CD8-positive, alpha-beta memory T cell (primary cell): ENCODE measurements around the gene RAD23B. TPM values are rescaled to one million over a fixed set of nuclear protein-coding genes. Genes with fewer than 3 reads are reported as not detected.

ENCODE experiments used
- CTCF ChIA-PET: fragments of 350-600 bp; sonication (Branson Sonifier 250); formaldehyde crosslinking; loops from one replicate; lab custom pipeline; 2021; ENCODE audit warnings: antibody characterized with exemption; lab: Charles Lee
- POLR2A ChIA-PET: fragments of 350-600 bp; sonication (Branson Sonifier 250); formaldehyde crosslinking; loops from one replicate; lab custom pipeline; 2021; ENCODE audit warnings: antibody characterized with exemption; lab: Charles Lee
- DNase-seq, 5 donors: peaks; one replicate each; pipeline versions ENCODE4 v3.0.0 to v3.0.0-alpha.2; 2020 to 2022; ENCODE audit warnings: mixed read lengths in 1 of 5
- H3K27ac ChIP-seq: one replicate; pipeline ENCODE4 v1.7.0; 2013; ENCODE audit warnings: low read depth, mild to moderate bottlenecking, low read length, moderate library complexity
- H3K27me3 ChIP-seq: 2 replicates; pipeline ENCODE4 v1.7.0; 2013; ENCODE audit warnings: low read length, mild to moderate bottlenecking; ENCODE audit not compliant: insufficient read depth, poor library complexity, severe bottlenecking
- H3K36me3 ChIP-seq: 2 replicates; pipeline ENCODE4 v1.7.0; 2013; ENCODE audit warnings: mild to moderate bottlenecking, low read length, moderate library complexity; ENCODE audit not compliant: insufficient read depth
- H3K4me1 ChIP-seq: 2 replicates; pipeline ENCODE4 v1.7.0; 2013; ENCODE audit warnings: mild to moderate bottlenecking, low read length, moderate library complexity; ENCODE audit not compliant: insufficient read depth
- H3K4me3 ChIP-seq: 2 replicates; pipeline ENCODE4 v1.7.0; 2013; ENCODE audit warnings: mild to moderate bottlenecking, low read length
- H3K9me3 ChIP-seq: 2 replicates; pipeline ENCODE4 v1.7.0; 2013; ENCODE audit warnings: mild to moderate bottlenecking, low read length
- H3K27ac Mint-ChIP-seq, 8 donors: one replicate each; pipeline ENCODE4 v1.8.0; 2020 to 2021; ENCODE audit warnings: mixed read lengths in 8 of 8, mild to moderate bottlenecking in 6 of 8, inconsistent platforms in 3 of 8, moderate library complexity in 3 of 8
- H3K27me3 Mint-ChIP-seq, 2 donors: one replicate each; pipeline ENCODE4 v1.8.0; 2020 to 2021; ENCODE audit warnings: mixed read lengths in 2 of 2, mild to moderate bottlenecking in 1 of 2, moderate library complexity in 1 of 2
- H3K36me3 Mint-ChIP-seq, 3 donors: one replicate each; pipeline ENCODE4 v1.8.0; 2020 to 2021; ENCODE audit warnings: mixed read lengths in 3 of 3, inconsistent platforms in 1 of 3, mild to moderate bottlenecking in 1 of 3
- H3K4me1 Mint-ChIP-seq, 3 donors: one replicate each; pipeline ENCODE4 v1.8.0; 2020 to 2021; ENCODE audit warnings: mixed read lengths in 3 of 3, inconsistent platforms in 1 of 3, mild to moderate bottlenecking in 1 of 3
- H3K4me3 Mint-ChIP-seq, 7 donors: one replicate each; pipeline ENCODE4 v1.8.0; 2020 to 2021; ENCODE audit warnings: mixed read lengths in 7 of 7, mild to moderate bottlenecking in 6 of 7, moderate library complexity in 4 of 7, inconsistent platforms in 2 of 7
- H3K9me3 Mint-ChIP-seq, 5 donors: one replicate each; pipeline ENCODE4 v1.8.0; 2020 to 2022; ENCODE audit warnings: mixed read lengths in 5 of 5, mild to moderate bottlenecking in 3 of 5, moderate library complexity in 2 of 5, inconsistent platforms in 1 of 5
- polyA plus RNA-seq: library from polyadenylated mRNA; unstranded; fragments of 300-500 nt; fragmentation: Illumina TruSeq; gene quantifications from one replicate; pipeline ENCODE4 v1.2.3, GENCODE V29; 2021
- total RNA-seq, 2 experiments: library from RNA; stranded (reverse); gene quantifications; one replicate each; pipeline ENCODE4 v1.2.3, GENCODE V29; 2021

RAD23B gene
- total and polyA plus RNA-seq, 3 experiments from 2014 or later: 12.1 to 150 (median 146) TPM

GRCh38 chr9:107314763-107315162 lies 31.7 kb downstream of the RAD23B start:
- Histone ChIP-seq H3K27ac (no peak overlapping the region), H3K4me3 (no peak overlapping the region), H3K27me3 (no peaks in the 10 kb centered on the region), H3K9me3 (no peaks in the 10 kb centered on the region), H3K36me3 (peaks cover 12% of the 10 kb centered on the region), H3K4me1 (peaks cover 11% of the 10 kb centered on the region)
- Mint-ChIP-seq H3K36me3 (peaks cover 3 to 79% (median 29%) of the 10 kb centered on the region in 3 donors), H3K27me3 (no peaks in the 10 kb centered on the region), H3K27ac (peak overlapping the region in 6 of 8 donors; percentile 21 to 78 (median 35)), H3K4me3 (no peak overlapping the region), H3K4me1 (peaks cover 60 to 88% (median 86%) of the 10 kb centered on the region in 3 donors), H3K9me3 (no peaks in the 10 kb centered on the region)
- ChIA-PET POLR2A (no interaction called here), CTCF (no interaction called here)
- no peak for DNase-seq

DNA sequence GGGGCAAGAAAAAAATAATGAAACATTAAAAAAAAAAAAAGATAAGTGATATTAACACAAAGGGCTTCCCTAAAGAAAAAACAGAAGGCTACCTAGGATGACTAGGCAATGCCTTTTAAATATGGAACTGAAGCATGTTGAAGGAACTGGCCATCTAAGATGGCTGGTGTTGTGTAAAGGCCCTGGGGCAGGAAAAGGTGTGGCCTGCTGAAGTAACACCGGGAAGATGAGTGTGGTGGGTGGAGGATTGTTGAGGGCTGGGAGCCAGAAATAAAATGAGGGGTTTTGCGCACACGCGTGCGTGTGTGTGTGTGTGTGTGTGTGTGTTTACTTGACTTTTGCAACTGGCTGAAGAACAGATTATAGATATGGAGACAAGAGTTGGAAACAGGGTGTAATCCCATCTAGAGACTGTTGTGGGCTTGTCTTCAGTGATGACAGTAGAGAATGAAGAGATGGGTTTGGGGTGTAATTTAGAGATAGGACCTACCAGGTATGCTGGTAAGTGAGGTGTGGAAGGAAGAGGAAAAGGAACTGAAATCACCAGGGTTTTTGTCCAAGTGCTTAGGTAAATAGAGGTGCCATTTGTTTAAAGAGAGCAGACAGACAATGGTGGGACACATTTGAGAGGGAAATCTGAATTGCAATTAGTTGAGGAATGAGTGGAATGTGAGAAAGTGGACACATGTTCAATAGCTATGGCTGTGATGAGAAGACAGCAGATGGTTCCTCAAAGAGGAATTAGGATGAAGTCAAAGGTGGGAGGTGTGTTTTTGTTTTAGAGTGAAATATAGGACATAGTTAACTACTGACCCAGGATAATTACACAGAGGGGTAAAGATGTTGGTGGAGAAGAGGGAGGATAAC lies 33.9 kb downstream of the RAD23B start:
- H3K4me3 ChIP-seq: no peak overlapping the region
- Mint-ChIP-seq H3K9me3 (no peaks in the 10 kb centered on the region), H3K27ac (peak overlapping the region in 7 of 8 donors; percentile 6 to 91 (median 52)), H3K4me1 (peaks cover 50 to 83% (median 81%) of the 10 kb centered on the region in 3 donors), H3K27me3 (no peaks in the 10 kb centered on the region), H3K36me3 (peaks cover under 1 to 79% (median 28%) of the 10 kb centered on the region in 3 donors), H3K4me3 (peak overlapping the region in 3 of 7 donors; percentile 1 to 37 (median 18))
- peaks cover 7% of the 10 kb centered on the region for H3K36me3 ChIP-seq
- ChIA-PET POLR2A (no interaction called here), CTCF (interaction anchor here (0.8 to 1.2 kb wide), 2 partner anchors 8 to 24 kb away, joined by 3 read pairs; no protein-coding TSS in a partner anchor)
- no peak overlapping the region for H3K27ac ChIP-seq
- H3K27me3 ChIP-seq: no peaks in the 10 kb centered on the region
- DNase-seq: no peak
- peaks cover 11% of the 10 kb centered on the region for H3K4me1 ChIP-seq
- H3K9me3 ChIP-seq: no peaks in the 10 kb centered on the region

GRCh38 chr9:107322643-107323042 lies 39.6 kb downstream of the RAD23B start:
- ChIA-PET CTCF (interaction anchor here (0.9 to 1.4 kb wide), 2 partner anchors 10 to 19 kb away, joined by 3 to 5 read pairs; no protein-coding TSS in a partner anchor), POLR2A (no interaction called here)
- Mint-ChIP-seq H3K27me3 (no peaks in the 10 kb centered on the region), H3K4me3 (no peak overlapping the region), H3K27ac (peak overlapping the region in 1 of 8 donors; percentile 19), H3K9me3 (peaks cover 0 to 2% (median 0%) of the 10 kb centered on the region in 5 donors), H3K4me1 (peaks cover 24 to 58% (median 46%) of the 10 kb centered on the region in 3 donors), H3K36me3 (peaks cover 31 to 86% (median 32%) of the 10 kb centered on the region in 3 donors)
- Histone ChIP-seq H3K4me3 (no peak overlapping the region), H3K27me3 (no peaks in the 10 kb centered on the region), H3K27ac (no peak overlapping the region), H3K4me1 (no peaks in the 10 kb centered on the region), H3K36me3 (peaks cover 25% of the 10 kb centered on the region), H3K9me3 (no peaks in the 10 kb centered on the region)
- DNase-seq: no peak

- no peaks in the 10 kb centered on the region for H3K4me1 ChIP-seq
- no peak overlapping the region for H3K4me3 ChIP-seq
- Mint-ChIP-seq H3K27me3 (no peaks in the 10 kb centered on the region), H3K27ac (peak overlapping the region in 2 of 8 donors; percentile 9 to 18), H3K36me3 (peaks cover 29 to 88% (median 38%) of the 10 kb centered on the region in 3 donors), H3K9me3 (peaks cover 0 to 2% (median 0%) of the 10 kb centered on the region in 5 donors), H3K4me1 (peaks cover 20 to 53% (median 37%) of the 10 kb centered on the region in 3 donors), H3K4me3 (no peak overlapping the region)
- POLR2A ChIA-PET: no interaction called here
- peaks cover 26% of the 10 kb centered on the region for H3K36me3 ChIP-seq
- H3K27me3 ChIP-seq: no peaks in the 10 kb centered on the region
- H3K9me3 ChIP-seq: no peaks in the 10 kb centered on the region
- no peak for DNase-seq
- no peak overlapping the region for H3K27ac ChIP-seq
- CTCF ChIA-PET: interaction anchor here (1.6 kb wide), 1 partner anchor 17 kb away, joined by 7 read pairs; no protein-coding TSS in a partner anchor
Observed at GRCh38 chr9:107323836-107324585, 40.9 kb downstream of the RAD23B start.

DNA sequence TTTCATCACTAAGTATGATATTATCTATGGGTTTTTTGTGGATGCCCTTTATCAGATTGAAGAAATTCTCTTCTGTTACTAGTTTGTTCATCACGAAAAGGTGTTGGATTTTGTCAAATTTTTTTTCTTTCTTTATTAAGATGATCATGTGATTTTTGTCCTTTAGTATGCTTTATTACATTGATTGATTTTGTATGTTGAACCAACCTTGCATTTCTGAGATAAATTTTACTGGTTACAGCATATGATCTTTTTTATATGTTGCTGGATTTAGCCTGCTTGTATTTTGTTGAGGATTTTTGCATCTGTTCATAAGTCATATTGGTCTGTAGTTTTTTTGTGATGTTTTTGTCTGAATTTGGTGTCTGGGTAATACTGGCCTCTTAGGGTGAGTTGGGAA lies 42.8 kb downstream of the RAD23B start:
- Mint-ChIP-seq H3K36me3 (peaks cover 33 to 91% (median 38%) of the 10 kb centered on the region in 3 donors), H3K27me3 (no peaks in the 10 kb centered on the region), H3K27ac (peak overlapping the region in 2 of 8 donors; percentile 47 to 70), H3K4me1 (peaks cover 17 to 38% (median 24%) of the 10 kb centered on the region in 3 donors), H3K4me3 (no peak overlapping the region), H3K9me3 (peaks cover 0 to 2% (median 0%) of the 10 kb centered on the region in 5 donors)
- Histone ChIP-seq H3K4me1 (no peaks in the 10 kb centered on the region), H3K36me3 (peaks cover 35% of the 10 kb centered on the region), H3K9me3 (no peaks in the 10 kb centered on the region), H3K27ac (no peak overlapping the region), H3K27me3 (no peaks in the 10 kb centered on the region), H3K4me3 (no peak overlapping the region)
- ChIA-PET POLR2A (no interaction called here), CTCF (no interaction called here)
- DNase-seq: no peak

DNA sequence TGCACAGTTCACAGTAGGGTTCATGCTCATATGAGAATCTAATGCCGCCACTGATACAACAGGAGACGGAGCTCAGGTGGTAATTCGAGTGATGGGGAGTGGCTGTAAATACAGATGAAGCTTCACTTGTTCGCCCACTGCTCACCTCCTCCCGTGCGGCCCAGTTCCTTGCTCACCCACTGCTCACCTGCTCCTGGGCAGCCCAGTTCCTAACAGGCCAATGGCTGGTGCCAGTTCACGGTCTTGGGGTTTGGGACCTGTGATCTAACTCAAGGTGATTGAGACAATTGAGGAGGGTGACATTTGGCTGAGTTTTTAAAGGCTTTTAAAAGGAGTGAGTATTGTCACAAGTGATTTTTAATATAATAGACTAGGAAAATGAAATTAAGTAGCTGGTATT lies 45.4 kb downstream of the RAD23B start:
- no peak overlapping the region for H3K27ac ChIP-seq
- H3K36me3 Mint-ChIP-seq: peaks cover 42 to 96% (median 52%) of the 10 kb centered on the region in 3 donors
- POLR2A ChIA-PET: no interaction called here
- DNase-seq: no peak
- no peaks in the 10 kb centered on the region for H3K27me3 Mint-ChIP-seq
- H3K4me1 ChIP-seq: no peaks in the 10 kb centered on the region
- H3K9me3 ChIP-seq: no peaks in the 10 kb centered on the region
- H3K36me3 ChIP-seq: peaks cover 39% of the 10 kb centered on the region
- peaks cover 16 to 30% (median 18%) of the 10 kb centered on the region in 3 donors for H3K4me1 Mint-ChIP-seq
- CTCF ChIA-PET: interaction anchor here (1.1 kb wide), 1 partner anchor 13 kb away, joined by 3 read pairs; no protein-coding TSS in a partner anchor
- peaks cover 0 to 2% (median 0%) of the 10 kb centered on the region in 5 donors for H3K9me3 Mint-ChIP-seq
- H3K4me3 ChIP-seq: no peak overlapping the region
- H3K4me3 Mint-ChIP-seq: no peak overlapping the region
- no peaks in the 10 kb centered on the region for H3K27me3 ChIP-seq
- peak overlapping the region in 2 of 8 donors; percentile 37 to 82 for H3K27ac Mint-ChIP-seq

GRCh38 chr9:107330420-107330819 lies 47.3 kb downstream of the RAD23B start:
- Mint-ChIP-seq H3K27ac (peak overlapping the region in 3 of 8 donors; percentile 23 to 69 (median 66)), H3K36me3 (peaks cover 31 to 94% (median 38%) of the 10 kb centered on the region in 3 donors), H3K9me3 (peaks cover 0 to 2% (median 0%) of the 10 kb centered on the region in 5 donors), H3K27me3 (no peaks in the 10 kb centered on the region), H3K4me1 (peaks cover 13 to 28% (median 14%) of the 10 kb centered on the region in 3 donors), H3K4me3 (no peak overlapping the region)
- peaks cover 31% of the 10 kb centered on the region for H3K36me3 ChIP-seq
- DNase-seq: no peak
- POLR2A ChIA-PET: no interaction called here
- CTCF ChIA-PET: no interaction called here
- no peaks in the 10 kb centered on the region for H3K27me3 ChIP-seq
- no peaks in the 10 kb centered on the region for H3K4me1 ChIP-seq
- H3K4me3 ChIP-seq: no peak overlapping the region
- H3K27ac ChIP-seq: no peak overlapping the region
- no peaks in the 10 kb centered on the region for H3K9me3 ChIP-seq
